ENCODE results near the gene HGF.
A peak's percentile ranks its signal among the peaks of the same experiment; 100 is the strongest.

HGF gene

DNA sequence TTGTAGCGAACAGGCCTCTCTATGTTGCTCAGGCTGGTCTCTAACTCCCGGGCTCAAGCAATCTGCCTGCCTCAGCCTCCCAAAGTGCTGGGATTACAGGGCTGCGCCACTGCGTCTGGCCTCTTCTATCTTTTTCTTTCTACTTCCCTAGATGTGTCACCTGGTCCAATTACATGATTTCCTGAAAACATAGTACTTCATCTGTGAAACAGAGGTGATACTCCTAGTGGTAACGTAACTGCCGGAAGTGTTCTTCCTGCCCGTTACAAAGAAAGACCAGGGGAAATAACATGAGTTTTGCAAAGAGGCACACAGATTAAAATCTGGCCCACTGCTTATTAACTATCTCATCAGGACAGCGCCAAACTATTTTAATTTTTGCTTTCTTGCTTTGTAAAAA, 18.4 kb upstream of the HGF start:
- DNase-seq (ENCODE audit: low read depth) = no peak
- no peak overlapping the region for H3K4me3 ChIP-seq (ENCODE audit: low read depth, low read length)
- TF ChIP-seq, protein P1, sequence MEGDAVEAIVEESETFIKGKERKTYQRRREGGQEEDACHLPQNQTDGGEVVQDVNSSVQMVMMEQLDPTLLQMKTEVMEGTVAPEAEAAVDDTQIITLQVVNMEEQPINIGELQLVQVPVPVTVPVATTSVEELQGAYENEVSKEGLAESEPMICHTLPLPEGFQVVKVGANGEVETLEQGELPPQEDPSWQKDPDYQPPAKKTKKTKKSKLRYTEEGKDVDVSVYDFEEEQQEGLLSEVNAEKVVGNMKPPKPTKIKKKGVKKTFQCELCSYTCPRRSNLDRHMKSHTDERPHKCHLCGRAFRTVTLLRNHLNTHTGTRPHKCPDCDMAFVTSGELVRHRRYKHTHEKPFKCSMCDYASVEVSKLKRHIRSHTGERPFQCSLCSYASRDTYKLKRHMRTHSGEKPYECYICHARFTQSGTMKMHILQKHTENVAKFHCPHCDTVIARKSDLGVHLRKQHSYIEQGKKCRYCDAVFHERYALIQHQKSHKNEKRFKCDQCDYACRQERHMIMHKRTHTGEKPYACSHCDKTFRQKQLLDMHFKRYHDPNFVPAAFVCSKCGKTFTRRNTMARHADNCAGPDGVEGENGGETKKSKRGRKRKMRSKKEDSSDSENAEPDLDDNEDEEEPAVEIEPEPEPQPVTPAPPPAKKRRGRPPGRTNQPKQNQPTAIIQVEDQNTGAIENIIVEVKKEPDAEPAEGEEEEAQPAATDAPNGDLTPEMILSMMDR (IDR thresholded peaks at IDR 0.05; ENCODE audit: control insufficient read depth, extremely low read depth, insufficient read depth) = no peak

DNA sequence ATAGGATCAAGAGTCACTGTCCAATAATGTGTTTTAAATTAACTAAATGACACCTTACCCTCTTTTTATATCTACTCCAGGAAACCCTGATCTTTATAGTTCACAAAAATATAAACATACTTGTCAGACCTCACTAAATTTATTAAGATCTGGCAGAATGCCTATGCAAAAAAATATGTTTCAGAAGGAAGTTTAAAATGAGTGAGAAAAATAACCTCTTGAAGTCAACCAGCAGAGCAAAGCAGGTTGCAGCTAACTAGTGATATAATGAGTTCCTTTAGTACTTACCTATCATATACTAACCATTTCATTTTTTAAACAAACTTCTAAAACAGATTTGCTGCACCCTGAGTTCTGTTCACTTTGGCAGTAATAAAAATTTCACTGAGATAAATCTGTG, 14.0 kb upstream of the HGF start:
- TF ChIP-seq, protein P1 (IDR thresholded peaks at IDR 0.05; ENCODE audit: control insufficient read depth, extremely low read depth, insufficient read depth) = no peak
- H3K4me3 ChIP-seq (ENCODE audit: low read depth, low read length) = no peak overlapping the region
- no peak for DNase-seq (ENCODE audit: low read depth)

DNA sequence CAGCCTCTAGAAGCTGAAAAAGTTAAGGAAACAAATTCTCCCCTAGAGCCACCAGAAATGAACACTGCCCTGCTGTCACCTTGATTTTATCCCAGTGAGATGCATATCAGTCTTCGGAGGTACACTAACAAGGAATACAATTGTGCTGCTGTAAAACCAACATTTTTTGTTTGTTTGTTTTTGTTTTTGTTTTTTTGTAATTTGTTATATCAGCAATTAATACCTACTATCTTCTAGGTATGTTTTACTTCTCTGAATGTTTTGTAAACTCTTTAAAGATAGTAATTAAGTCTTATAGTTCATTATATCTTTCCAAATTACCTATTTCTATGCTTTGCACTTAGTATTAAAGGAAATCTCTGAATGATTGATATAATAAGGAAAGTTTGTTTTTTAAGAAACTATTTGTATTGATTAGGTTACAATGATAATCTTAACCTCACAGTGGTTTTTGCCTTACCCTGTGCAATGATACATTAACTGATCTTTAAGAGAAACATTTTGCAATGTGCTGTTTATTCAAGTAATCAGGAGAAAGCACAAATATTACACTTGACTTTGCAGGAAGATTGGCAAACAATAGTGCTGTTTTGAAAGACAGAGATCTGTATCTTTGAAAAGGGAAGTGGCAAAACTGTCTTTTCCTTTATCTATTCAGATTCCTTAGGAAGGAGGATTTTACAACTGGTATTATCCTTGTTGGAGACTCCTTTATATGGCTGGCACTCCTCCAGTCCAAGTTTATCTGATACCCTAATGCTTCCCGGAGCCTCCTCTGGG, 11.3 kb upstream of the HGF start:
- DNase-seq (ENCODE audit: low read depth) = peak; percentile 21
- H3K4me3 ChIP-seq (ENCODE audit: low read depth, low read length) = no peak overlapping the region
- TF ChIP-seq, protein P1 (IDR thresholded peaks at IDR 0.05; ENCODE audit: control insufficient read depth, extremely low read depth, insufficient read depth) = no peak

DNA sequence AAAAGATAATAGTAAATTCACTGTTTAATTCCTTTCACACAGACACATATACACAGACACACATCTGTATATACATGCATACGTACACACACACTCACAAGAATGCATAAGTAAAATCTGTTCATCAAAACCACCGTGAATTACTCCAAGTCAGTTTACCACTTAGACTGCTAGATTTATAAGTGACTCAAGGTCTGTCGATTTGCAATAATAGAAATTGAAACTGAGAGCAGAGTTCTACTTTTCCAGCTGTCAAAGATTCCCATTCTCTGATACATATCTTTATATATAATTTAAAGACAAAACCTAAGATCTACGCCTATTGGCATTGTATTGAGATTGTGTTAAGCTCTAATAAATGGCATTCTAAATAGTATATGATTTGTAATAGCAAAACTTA, 9.9 kb upstream of the HGF start:
- no peak overlapping the region for H3K4me3 ChIP-seq (ENCODE audit: low read depth, low read length)
- TF ChIP-seq, protein P1 (IDR thresholded peaks at IDR 0.05; ENCODE audit: control insufficient read depth, extremely low read depth, insufficient read depth) = no peak
- no peak for DNase-seq (ENCODE audit: low read depth)

DNA sequence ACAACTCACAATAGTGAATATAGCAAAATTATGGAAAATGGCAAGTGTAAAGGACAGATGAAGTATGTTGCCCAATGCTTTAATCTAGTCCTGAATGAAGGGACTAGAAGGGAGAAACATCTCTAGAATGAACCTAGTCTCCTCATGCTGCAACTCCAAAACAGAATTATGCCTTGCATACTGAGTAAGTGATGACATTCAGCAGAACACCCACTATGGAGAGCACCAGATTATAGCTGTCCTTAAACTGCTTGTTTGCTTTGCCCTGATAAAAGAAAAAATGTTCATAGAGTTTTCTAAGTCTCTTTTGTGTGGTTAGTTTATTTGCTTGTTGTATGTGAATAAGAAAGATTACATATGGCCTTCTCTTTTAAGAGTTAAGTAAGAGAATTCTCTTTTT, 7.8 kb upstream of the HGF start:
- TF ChIP-seq, protein P1 (IDR thresholded peaks at IDR 0.05; ENCODE audit: control insufficient read depth, extremely low read depth, insufficient read depth) = no peak
- H3K4me3 ChIP-seq (ENCODE audit: low read depth, low read length) = no peak overlapping the region
- no peak for DNase-seq (ENCODE audit: low read depth)

DNA sequence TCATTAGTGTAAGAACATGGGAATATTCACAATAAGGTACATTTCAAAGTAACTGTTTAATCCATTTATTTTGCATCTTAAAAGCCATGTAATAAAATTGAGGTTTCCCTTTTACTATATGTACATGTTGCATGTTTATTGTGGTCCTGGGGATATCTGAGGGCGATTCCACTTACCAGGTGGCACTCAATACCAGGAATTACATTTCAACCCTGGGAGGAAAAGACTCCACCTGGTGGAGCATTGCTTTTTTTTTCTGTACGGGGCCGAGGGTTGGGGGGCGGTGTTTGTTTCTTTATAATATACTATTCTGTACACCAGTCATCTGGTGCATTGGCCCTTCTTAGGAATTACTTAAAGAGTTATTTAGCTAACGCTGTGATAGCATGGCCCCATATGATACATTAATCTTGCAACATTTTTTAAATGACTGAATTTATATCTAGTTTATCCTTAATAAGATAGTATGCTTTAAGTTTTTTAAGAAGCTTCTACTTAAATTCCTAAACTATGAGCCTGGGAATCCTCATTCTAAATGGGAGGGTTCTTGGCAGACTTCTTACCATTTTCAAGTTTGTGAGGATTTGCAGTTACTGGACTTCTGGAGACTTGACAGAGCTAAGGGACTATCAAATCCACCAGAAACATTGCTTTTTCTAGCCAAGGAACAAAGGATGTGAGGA, 7.2 kb upstream of the HGF start:
- H3K4me3 ChIP-seq (ENCODE audit: low read depth, low read length) = no peak overlapping the region
- no peak for DNase-seq (ENCODE audit: low read depth)
- TF ChIP-seq, protein P1 (IDR thresholded peaks at IDR 0.05; ENCODE audit: control insufficient read depth, extremely low read depth, insufficient read depth) = peak; percentile 12; the same call in 1 of the 2 replicates
